ENCODE data around the gene GAS7. TPM values are rescaled to one million over a fixed set of nuclear protein-coding genes. Genes with fewer than 3 reads are reported as not detected.

Gene GAS7
- total RNA-seq, 2 donors from 2014 or later, result 0.35 to 2.9 TPM

DNA sequence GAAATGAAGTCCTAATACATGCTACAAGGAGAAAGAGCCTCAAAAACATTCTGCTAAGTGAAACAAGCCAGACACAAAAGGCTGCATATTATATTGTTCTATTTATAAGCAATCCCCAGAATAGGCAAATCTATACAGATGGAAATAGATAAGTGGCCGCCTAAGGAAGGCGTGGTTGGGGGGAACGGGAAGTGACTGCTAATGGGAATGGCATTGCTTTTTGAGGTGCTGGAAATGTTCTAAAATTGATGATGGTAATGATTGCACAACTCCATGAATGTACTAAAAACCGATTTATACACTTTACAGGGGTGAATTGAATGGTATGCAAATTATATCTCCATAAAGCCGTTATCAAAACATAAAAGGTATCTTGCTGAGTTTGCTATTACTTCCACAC, 67.7 kb downstream of the GAS7 start:
- no peak for DNase-seq (ENCODE audit: low spot score in 2 of 2)
- ATAC-seq, result no peak
- H3K9me3 Mint-ChIP-seq, result peaks cover 5% of the 10 kb centered on the region in 2 donors
- no peak overlapping the region for H3K27ac Mint-ChIP-seq
- no peaks in the 10 kb centered on the region for H3K36me3 Mint-ChIP-seq

DNA sequence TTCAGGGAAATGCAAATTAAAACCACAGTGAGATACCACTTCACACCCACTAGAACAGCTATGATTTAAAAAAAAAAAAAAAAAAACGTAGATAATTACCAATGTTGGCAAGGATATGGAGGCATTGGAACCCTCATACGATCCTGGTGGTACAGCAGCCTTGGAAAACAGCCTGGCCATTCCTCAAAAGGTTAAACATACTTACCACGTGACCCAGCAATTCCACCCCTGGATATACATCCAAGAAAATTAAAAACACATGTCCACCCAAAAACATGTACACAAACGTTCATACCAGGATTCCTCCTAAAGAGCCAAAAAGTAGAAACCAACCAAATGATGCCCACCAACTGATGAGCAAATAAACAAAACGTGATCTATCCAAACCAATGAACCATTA, 68.1 kb downstream of the GAS7 start:
- Mint-ChIP-seq H3K36me3 (no peaks in the 10 kb centered on the region), H3K27ac (no peak overlapping the region), H3K9me3 (peaks cover 5% of the 10 kb centered on the region in 2 donors)
- ATAC-seq, result no peak
- DNase-seq (ENCODE audit: low spot score in 2 of 2), result no peak

DNA sequence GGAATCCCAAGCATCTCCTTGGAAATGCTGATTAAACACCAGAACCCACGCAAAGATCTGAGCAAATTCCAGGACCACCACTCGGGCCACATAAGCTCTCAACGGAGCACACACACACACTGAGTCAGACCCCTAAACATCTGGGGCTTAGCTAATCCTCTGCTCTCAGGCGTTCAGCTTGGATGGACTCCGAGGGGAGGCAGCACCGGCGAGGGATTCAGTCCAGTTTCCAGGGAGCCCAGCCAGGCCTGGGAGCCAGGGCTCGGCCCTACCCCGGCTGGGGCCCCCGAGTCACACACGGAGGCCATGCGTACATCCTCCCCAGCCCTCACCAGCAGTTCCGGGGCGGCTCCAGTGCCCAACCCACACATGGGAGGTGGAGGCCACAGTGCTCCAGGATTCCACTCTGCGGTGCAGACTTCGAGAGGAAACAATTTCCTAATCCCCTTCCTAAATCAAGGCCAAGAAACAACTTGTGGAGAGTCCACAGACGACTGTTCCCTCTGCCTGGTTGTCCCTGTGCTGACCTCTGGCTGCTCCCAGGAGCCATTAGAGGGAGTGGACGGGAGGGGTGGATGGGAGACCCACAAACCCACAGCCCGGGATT, 70.5 kb downstream of the GAS7 start:
- Mint-ChIP-seq H3K9me3 (peaks cover 5% of the 10 kb centered on the region in 2 donors), H3K36me3 (no peaks in the 10 kb centered on the region), H3K27ac (no peak overlapping the region)
- ATAC-seq, result no peak
- DNase-seq (ENCODE audit: low spot score in 2 of 2), result no peak

DNA sequence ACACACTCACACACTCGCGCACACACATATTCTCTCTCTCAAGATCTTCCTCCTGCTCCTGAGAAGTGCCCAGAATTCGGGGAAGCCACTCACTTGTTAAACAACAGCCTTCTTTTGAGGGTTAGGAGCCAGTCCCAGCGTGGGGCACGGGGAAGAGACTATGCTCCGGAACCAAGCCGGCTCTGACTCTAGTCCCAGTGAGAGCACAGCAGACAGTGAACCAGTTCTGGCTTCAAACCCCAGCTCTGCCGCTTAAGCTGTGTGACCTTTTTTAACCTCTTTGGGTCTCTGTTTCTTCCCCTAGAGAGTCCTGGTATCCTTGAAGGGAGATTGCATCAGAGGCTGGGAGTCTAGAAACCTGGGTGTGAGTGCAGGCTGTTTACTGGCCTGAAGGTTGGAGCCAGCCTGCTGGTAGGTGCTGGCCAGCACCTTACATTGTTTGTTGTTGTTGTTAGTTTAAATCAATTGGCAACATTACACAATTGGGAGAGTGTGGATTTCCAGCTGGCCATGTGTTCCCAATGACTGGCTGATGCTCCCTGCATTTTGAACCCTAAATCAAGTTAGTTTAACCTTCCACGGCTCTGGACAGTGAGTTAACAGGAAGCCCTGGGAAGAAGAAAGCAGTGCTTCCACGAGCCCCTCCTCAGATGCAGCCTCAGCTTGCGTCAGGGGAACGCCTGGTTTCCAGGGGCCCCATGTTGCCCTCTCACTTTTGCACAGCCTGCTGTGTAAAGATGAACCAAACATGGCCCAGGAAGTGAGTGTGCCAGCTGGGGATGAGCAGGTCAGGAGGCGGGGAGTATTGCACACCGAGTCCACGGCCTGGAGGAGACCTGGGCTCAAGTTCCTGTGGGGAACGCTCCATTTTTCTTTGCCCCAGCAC, 71.5 kb downstream of the GAS7 start:
- H3K36me3 Mint-ChIP-seq, result no peaks in the 10 kb centered on the region
- DNase-seq (ENCODE audit: low spot score in 2 of 2) (no peak), ATAC-seq (no peak)
- peaks cover 5% of the 10 kb centered on the region in 2 donors for H3K9me3 Mint-ChIP-seq
- H3K27ac Mint-ChIP-seq, result no peak overlapping the region

DNA sequence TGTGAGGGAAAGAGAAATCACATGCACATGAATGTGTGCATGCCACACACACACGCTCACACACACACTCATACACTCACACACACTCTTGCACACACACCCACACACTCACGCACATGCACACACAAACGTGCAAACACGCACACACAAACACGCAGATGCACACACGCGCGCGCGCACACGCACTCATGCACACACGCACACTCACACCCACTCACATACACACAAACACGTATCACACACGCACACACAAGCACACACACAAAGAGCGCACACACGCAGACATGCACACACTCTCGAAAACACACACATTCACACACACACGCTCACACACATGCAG, 72.2 kb downstream of the GAS7 start:
- no peak for ATAC-seq
- no peaks in the 10 kb centered on the region for H3K36me3 Mint-ChIP-seq
- no peak for DNase-seq (ENCODE audit: low spot score in 2 of 2)
- H3K27ac Mint-ChIP-seq, result no peak overlapping the region
- H3K9me3 Mint-ChIP-seq, result peaks cover 5% of the 10 kb centered on the region in 2 donors

DNA sequence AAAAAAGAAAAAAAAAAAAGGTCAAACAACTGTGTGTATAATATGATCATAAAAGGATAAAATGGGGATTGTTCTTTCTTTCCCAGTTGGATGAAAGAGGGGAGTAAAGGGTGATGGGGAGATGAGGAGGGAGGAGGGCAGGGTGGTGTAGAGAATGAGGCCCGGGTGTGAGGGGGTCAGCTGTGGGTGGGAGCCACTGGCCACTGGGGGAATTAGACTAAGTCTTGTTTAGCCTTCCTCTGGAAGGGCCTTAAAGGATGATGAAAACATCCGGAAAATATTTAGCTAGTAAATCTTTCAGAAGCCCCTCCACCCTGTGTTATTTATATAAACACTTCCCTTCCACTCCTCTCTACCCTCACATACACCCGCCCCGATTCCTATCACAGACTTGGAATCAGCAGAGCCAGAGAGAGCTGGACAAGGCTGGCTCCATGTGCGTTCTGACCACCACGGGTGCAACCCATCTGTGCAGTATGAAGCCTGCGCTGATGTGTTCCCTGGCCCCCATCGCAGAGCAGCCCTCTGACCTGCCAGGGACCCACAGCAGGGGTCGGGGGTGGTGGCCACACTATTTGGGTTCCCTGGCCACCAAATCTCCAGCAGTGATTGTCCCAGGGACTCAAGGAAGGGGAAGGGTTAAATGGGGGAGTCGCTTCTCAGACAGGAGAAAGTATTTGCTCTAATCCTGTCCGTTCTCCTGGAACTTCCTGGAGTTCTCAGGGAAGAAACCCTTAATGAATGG, 72.7 kb downstream of the GAS7 start:
- no peak for ATAC-seq
- DNase-seq (ENCODE audit: low spot score in 2 of 2), result no peak
- Mint-ChIP-seq H3K9me3 (peaks cover 5% of the 10 kb centered on the region in 2 donors), H3K27ac (no peak overlapping the region), H3K36me3 (no peaks in the 10 kb centered on the region)

DNA sequence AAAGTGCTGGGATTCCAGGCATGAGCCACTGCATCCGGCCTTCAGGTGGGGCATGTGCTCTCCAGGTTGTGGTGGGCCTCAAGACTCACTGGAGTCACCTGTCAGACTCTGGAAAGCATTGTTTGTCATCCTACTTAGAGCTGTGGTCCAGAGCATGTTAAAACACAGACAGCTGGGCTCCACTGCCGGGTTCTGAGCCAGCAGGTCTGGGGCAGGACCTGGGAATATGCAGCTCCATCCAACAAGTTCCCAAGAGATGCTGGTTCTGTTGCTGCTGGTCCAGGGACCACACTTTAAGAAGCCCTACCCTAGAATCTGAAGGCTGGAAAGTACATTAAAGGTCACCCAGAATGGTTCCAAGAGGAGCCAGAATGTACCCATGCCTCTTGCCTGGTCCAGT, 75.3 kb downstream of the GAS7 start:
- H3K36me3 Mint-ChIP-seq, result no peaks in the 10 kb centered on the region
- peaks cover 5% of the 10 kb centered on the region in 2 donors for H3K9me3 Mint-ChIP-seq
- no peak for DNase-seq (ENCODE audit: low spot score in 2 of 2)
- no peak overlapping the region for H3K27ac Mint-ChIP-seq
- ATAC-seq, result no peak

DNA sequence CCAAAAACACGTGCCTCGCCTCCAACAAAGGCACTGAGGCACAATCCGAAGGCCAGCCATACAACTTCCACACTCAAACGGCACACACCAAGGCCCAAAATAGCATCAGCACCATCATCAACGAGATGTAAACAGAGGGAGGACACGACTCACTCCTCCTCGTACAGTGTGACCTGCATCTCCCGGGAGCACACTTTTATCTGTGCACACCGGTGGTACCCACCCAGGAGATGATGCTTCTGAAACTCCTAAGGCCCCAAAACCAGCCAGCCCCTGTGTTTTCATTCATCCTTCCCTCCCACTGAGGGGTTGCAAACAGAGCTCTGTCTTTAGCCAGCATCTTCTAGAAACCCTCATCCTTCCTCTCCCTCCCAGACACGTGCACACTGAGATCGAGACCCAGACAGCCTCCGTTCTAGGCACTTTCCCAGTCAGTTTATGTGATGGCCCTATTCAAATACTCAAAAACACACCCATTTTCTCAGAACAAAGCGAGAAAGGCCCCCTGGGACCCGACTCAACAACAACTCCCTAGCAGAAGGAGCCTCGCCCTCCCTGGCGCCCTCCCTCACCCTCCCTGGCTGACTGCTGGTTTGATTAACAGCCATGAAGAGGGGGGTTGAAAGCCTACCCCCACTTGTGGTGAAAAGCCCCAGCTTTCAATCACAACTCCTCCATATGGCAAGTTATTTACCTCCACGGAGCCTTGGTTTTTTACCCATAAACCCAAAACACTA, 76.3 kb downstream of the GAS7 start:
- ATAC-seq, result no peak
- no peak for DNase-seq (ENCODE audit: low spot score in 2 of 2)
- Mint-ChIP-seq H3K36me3 (no peaks in the 10 kb centered on the region), H3K9me3 (peaks cover 5% of the 10 kb centered on the region in 2 donors), H3K27ac (no peak overlapping the region)

DNA sequence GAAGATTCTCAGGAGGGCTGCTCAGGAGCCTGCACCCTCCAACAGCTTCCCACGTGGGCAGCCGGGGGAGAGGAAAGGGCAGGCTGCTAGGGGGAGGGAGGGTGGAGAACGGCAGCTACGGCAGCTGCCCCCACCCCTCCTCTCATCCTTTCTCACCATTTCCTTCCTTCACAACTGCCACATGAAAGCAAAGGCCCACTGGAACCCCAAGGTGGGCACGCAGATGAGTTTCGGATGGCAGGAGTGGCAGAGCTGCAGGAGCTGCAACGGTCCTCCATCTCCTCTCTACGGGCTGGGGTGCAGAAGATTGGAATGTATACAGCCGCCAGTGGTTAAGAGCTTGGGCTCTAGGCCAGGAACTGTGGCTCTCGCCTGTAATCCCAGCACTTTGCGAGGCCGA, 77.7 kb downstream of the GAS7 start:
- no peak for ATAC-seq
- no peak overlapping the region for H3K27ac Mint-ChIP-seq

DNA sequence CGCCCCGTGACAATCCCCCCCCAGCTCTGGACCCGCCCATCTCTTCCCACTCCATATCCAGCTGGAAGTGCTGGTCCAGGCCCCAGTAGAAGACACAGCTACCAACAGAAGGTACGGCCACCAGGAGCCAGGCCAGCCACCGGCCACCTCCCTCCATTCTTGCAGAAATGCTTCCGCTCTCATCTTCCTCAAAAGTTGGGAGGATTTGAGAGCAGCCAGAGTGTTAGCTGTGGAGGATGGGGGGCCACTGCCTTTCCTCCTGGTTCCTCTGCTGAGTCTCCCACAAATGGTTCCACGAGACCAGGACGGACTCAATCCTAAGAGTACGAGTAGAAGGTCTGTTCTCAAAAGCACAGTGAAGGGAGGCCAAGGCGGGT, 78.3 kb downstream of the GAS7 start:
- no peak for DNase-seq (ENCODE audit: low spot score in 2 of 2)
- ATAC-seq, result no peak
- Mint-ChIP-seq H3K9me3 (no peaks in the 10 kb centered on the region), H3K27ac (no peak overlapping the region), H3K36me3 (no peaks in the 10 kb centered on the region)

More for the DNA sequence above, 77.7 kb downstream of the GAS7 start:
- DNase-seq (ENCODE audit: low spot score in 2 of 2), result no peak
- Mint-ChIP-seq H3K9me3 (no peaks in the 10 kb centered on the region), H3K36me3 (no peaks in the 10 kb centered on the region)

DNA sequence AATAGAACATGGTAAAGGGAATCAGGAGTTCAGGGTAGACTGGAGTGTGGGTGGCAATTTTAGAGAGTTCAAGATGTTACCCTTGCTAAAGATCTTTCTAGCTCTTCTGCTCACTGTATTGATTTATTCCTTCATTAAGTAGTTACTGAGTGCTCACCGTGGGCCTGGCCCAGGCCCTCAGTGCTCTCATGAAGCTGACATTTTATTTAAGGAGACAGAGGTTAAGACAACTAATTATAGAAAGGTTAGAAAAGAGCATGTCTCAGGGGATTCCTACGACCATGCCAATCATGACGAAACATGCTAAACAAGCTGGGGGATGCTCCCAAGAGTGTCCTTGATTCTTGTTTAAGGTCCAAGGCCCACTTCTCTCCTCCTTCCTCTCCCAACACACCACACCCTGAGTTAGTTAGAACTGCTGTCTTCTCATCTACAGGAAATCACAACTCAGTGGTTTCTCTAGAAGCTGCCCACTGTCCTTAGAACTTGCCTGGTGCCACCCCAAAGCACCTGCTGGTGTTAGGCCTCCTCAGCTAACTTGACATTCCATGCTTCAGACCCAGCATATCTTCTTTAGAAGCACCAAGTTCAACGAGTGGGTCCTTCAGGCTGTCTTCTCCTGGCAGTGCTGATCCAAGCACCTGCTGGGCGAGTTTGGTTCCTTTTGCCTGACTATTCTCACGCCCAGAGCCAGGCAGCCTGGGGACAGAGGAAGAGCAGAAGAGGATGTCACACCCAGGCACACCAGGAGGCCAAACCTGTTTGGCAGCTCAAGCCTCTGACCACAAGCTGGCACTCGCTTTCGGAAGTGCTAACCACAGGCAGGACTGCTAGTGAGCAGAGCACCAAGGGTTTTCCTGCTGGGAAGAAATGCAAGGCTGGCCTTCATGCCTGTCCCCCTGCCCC, 79.0 kb downstream of the GAS7 start:
- H3K36me3 Mint-ChIP-seq, result no peaks in the 10 kb centered on the region
- ATAC-seq (no peak), DNase-seq (ENCODE audit: low spot score in 2 of 2) (no peak)
- no peaks in the 10 kb centered on the region for H3K9me3 Mint-ChIP-seq
- H3K27ac Mint-ChIP-seq, result no peak overlapping the region

DNA sequence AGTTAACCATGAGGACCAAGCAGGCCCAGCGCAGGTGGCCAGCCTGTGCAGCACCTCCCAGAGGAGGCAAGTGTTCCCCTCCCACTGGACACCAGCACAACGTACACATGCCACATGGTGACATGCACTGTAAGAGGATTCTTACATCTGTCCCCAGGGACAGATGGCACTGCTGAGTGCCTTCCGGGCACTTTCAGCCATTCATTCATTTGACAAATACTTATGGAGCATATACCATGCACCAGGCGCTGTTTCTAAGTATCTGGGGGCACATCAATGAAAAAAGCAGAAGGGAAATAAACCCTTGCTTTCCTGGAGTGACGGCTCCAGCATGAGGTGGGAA, 79.6 kb downstream of the GAS7 start:
- ATAC-seq (no peak), DNase-seq (ENCODE audit: low spot score in 2 of 2) (no peak)
- H3K27ac Mint-ChIP-seq, result no peak overlapping the region
- H3K9me3 Mint-ChIP-seq, result no peaks in the 10 kb centered on the region
- no peaks in the 10 kb centered on the region for H3K36me3 Mint-ChIP-seq

DNA sequence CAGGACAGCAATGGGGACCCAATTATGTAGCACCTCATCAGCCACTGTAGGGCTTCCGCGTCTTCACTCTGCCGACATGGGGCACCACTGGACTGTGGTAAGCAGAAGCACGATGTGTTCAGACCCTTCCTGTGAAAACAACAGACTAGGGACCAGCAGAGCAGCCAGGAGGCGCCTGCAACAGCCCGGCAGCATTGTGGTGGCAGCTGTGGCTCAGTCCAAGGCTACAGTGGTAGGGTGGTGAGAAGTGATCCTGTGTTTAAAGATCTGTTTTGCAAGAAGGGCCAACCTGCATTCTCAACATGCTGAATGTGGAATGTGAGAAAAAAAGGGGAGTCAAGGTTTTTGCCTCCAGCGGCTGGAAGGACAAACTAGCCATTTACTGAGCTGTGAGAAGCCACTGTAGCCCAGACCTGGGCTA, 80.8 kb downstream of the GAS7 start:
- H3K36me3 Mint-ChIP-seq, result no peaks in the 10 kb centered on the region
- no peak overlapping the region for H3K27ac Mint-ChIP-seq
- H3K9me3 Mint-ChIP-seq, result no peaks in the 10 kb centered on the region
- ATAC-seq (no peak), DNase-seq (ENCODE audit: low spot score in 2 of 2) (no peak)

DNA sequence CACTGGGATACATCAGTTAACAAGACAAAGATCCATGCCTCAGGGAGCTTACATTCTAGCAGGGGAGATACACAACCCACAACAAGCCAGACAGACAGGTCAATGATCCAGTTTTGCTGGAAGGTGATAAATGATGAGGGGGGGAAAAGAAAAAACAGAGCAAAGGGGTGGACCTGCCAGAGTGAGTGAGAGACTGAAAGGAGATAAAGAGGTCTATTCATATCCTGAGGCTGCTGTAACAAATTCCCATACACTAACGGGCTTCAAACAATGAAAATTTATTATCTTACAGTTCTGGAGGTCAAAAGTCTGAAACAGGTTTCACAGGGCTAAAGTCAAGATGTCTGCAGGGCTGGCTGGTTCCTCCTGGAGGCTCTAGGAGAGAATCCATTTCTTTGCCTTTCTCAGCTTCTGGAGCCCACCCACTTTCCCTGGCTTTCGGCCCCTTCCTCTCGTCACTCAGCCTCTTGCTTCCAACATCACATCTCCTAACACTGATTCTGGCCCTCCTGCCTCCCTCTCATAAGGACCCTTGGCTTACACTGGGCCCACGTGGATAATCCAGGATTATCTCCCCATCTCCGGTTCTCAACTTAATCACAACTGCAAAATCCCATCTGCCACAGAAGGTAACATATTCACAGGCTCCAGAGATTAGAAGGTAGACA, 81.5 kb downstream of the GAS7 start:
- no peak for ATAC-seq
- no peak for DNase-seq (ENCODE audit: low spot score in 2 of 2)
- no peak overlapping the region for H3K27ac Mint-ChIP-seq
- H3K36me3 Mint-ChIP-seq, result no peaks in the 10 kb centered on the region
- no peaks in the 10 kb centered on the region for H3K9me3 Mint-ChIP-seq

DNA sequence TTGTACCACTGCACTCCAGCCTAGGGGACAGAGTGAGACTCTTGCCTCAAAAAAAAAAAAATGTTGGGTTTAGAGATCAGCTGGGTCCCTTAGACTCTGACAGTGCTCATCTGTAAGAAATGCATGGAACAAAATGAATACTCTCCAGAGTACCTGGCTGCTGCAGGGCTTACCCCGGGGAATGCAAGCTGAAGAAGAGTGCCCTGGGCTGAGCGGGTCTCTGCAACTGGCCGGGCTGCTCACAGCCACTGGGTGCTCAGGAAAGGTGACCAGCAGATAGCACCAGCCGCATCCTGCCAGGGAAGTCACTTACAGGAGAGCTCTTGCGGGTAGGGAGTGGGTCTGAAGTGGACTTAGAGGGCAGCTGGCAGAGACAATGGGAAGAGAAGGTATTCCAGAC, 82.1 kb downstream of the GAS7 start:
- DNase-seq (ENCODE audit: low spot score in 2 of 2), result no peak
- H3K36me3 Mint-ChIP-seq, result no peaks in the 10 kb centered on the region
- H3K9me3 Mint-ChIP-seq, result no peaks in the 10 kb centered on the region
- H3K27ac Mint-ChIP-seq, result no peak overlapping the region
- no peak for ATAC-seq

DNA sequence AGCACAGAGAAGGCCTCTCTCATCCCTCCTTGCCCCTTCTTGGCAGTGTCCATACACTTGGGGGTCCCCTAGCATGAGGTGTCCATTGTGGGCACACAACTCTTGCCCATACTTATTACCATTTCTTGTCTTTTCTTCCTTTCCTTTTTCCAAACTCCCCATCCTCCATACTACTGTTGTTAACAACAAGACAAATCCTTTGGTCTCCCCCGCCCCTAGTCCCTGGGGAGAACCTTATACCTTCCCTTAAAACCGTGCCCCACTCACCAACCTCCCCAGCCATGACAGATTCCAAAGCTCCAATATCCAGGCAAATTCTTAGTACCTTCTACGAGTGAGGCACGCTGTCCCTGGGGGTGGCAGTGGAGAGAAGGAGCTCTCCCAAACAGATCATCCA, 82.9 kb downstream of the GAS7 start:
- ATAC-seq (no peak), DNase-seq (ENCODE audit: low spot score in 2 of 2) (no peak)
- H3K36me3 Mint-ChIP-seq, result no peaks in the 10 kb centered on the region
- no peak overlapping the region for H3K27ac Mint-ChIP-seq
- H3K9me3 Mint-ChIP-seq, result no peaks in the 10 kb centered on the region

All from activated naive CD4-positive, alpha-beta T cell treated with anti-CD3 and anti-CD28 coated beads, Interleukin-2, amount 50 U/mL, for 72 hours (primary cell).